HEK293 (cell line): ENCODE results near the gene SSU72.

ENCODE experiments used
- CTCF ChIP-seq: fragments of 450-650 bp; formaldehyde crosslinking; IDR thresholded peaks from 2 replicates; pipeline ENCODE4 v1.5.1; 2016; ENCODE audit warnings: missing biosample characterization, missing genetic modification characterization
- MEIS1 ChIP-seq: sonication (generic); formaldehyde crosslinking; IDR thresholded peaks from 2 replicates; pipeline ENCODE4 v1.8.1; 2022; ENCODE audit warnings: missing genetic modification reagents, mild to moderate bottlenecking, borderline replicate concordance
- OSR2 ChIP-seq: fragments of 450-650 bp; formaldehyde crosslinking; IDR thresholded peaks from 2 replicates; pipeline ENCODE4 v1.5.1; 2016; ENCODE audit warnings: missing biosample characterization, missing genetic modification characterization
- SCRT2 ChIP-seq: fragments of 450-650 bp; formaldehyde crosslinking; IDR thresholded peaks from 2 replicates; pipeline ENCODE4 v1.5.1; 2016; ENCODE audit warnings: missing biosample characterization, missing genetic modification characterization
- SETDB1 ChIP-seq: IDR thresholded peaks from one replicate; pipeline ENCODE4 v1.6.1; 2017; ENCODE audit warnings: mild to moderate bottlenecking, low read length, moderate library complexity, mixed read lengths; ENCODE audit not compliant: insufficient read length
- TRIM28 ChIP-seq: IDR thresholded peaks from 2 replicates; pipeline ENCODE4 v1.6.1; 2011; ENCODE audit warnings: low read length, control low read depth, borderline replicate concordance
- ZBTB10 ChIP-seq: fragments of 450-650 bp; formaldehyde crosslinking; IDR thresholded peaks from 2 replicates; pipeline ENCODE4 v1.5.1; 2016; ENCODE audit warnings: missing biosample characterization, missing genetic modification characterization
- ZBTB21 ChIP-seq: fragments of 450-650 bp; formaldehyde crosslinking; IDR thresholded peaks from 2 replicates; pipeline ENCODE4 v1.5.1; 2017; ENCODE audit warnings: missing biosample characterization, missing genetic modification characterization
- ZBTB44 ChIP-seq: fragments of 450-650 bp; IDR thresholded peaks from 2 replicates; pipeline ENCODE4 v1.5.1; 2018; ENCODE audit warnings: missing biosample characterization, mild to moderate bottlenecking, missing genetic modification characterization
- ZBTB7A ChIP-seq: fragments of 450-650 bp; formaldehyde crosslinking; IDR thresholded peaks from 2 replicates; pipeline ENCODE4 v1.5.1; 2016; ENCODE audit warnings: low read depth, missing biosample characterization, missing genetic modification characterization
- ZNF133 ChIP-seq: fragments of 450-650 bp; formaldehyde crosslinking; IDR thresholded peaks from 2 replicates; pipeline ENCODE4 v1.5.1; 2016; ENCODE audit warnings: missing biosample characterization, missing genetic modification characterization
- ZNF140 ChIP-seq: fragments of 450-650 bp; formaldehyde crosslinking; IDR thresholded peaks from 2 replicates; pipeline ENCODE4 v1.5.1; 2016; ENCODE audit warnings: missing biosample characterization, missing genetic modification characterization
- ZNF146 ChIP-seq: fragments of 450-650 bp; formaldehyde crosslinking; IDR thresholded peaks from 2 replicates; pipeline ENCODE4 v1.5.1; 2016; ENCODE audit warnings: missing biosample characterization, missing genetic modification characterization
- ZNF155 ChIP-seq: fragments of 450-650 bp; formaldehyde crosslinking; IDR thresholded peaks from 2 replicates; pipeline ENCODE4 v1.5.1; 2016; ENCODE audit warnings: missing biosample characterization, missing genetic modification characterization
- ZNF19 ChIP-seq: fragments of 450-650 bp; formaldehyde crosslinking; IDR thresholded peaks from 2 replicates; pipeline ENCODE4; 2016; ENCODE audit warnings: missing biosample characterization, missing genetic modification characterization, low read depth
- ZNF223 ChIP-seq: fragments of 450-650 bp; formaldehyde crosslinking; IDR thresholded peaks from 2 replicates; pipeline ENCODE4 v1.5.1; 2016; ENCODE audit warnings: missing biosample characterization, missing genetic modification characterization
- ZNF302 ChIP-seq: fragments of 450-650 bp; formaldehyde crosslinking; IDR thresholded peaks from 2 replicates; pipeline ENCODE4 v1.5.1; 2016; ENCODE audit warnings: missing biosample characterization, missing genetic modification characterization, low read depth
- ZNF362 ChIP-seq: fragments of 450-650 bp; formaldehyde crosslinking; IDR thresholded peaks from 2 replicates; pipeline ENCODE4 v1.5.1; 2016; ENCODE audit warnings: missing biosample characterization, missing genetic modification characterization
- ZNF391 ChIP-seq: fragments of 450-650 bp; formaldehyde crosslinking; IDR thresholded peaks from 2 replicates; pipeline ENCODE4 v1.5.1; 2016; ENCODE audit warnings: low read depth, missing biosample characterization, missing genetic modification characterization, borderline replicate concordance
- ZNF449 ChIP-seq: fragments of 450-650 bp; formaldehyde crosslinking; IDR thresholded peaks from 2 replicates; pipeline ENCODE4 v1.5.1; 2017; ENCODE audit warnings: missing biosample characterization, mild to moderate bottlenecking, missing genetic modification characterization, moderate library complexity
- ZNF514 ChIP-seq: fragments of 450-650 bp; formaldehyde crosslinking; IDR thresholded peaks from 2 replicates; pipeline ENCODE4 v1.5.1; 2016; ENCODE audit warnings: missing biosample characterization, missing genetic modification characterization
- ZNF544 ChIP-seq: fragments of 450-650 bp; formaldehyde crosslinking; IDR thresholded peaks from 2 replicates; pipeline ENCODE4 v1.5.0; 2017; ENCODE audit warnings: missing biosample characterization, missing genetic modification characterization
- ZNF555 ChIP-seq: fragments of 450-650 bp; formaldehyde crosslinking; conservative IDR thresholded peaks from 2 replicates; pipeline ENCODE4 v1.5.1; 2017; ENCODE audit warnings: missing biosample characterization, mild to moderate bottlenecking, missing genetic modification characterization, inconsistent platforms
- ZNF561 ChIP-seq: fragments of 450-650 bp; IDR thresholded peaks from 2 replicates; pipeline ENCODE4 v1.5.1; 2018; ENCODE audit warnings: missing biosample characterization, missing genetic modification characterization, borderline replicate concordance
- ZNF585B ChIP-seq: fragments of 450-650 bp; formaldehyde crosslinking; IDR thresholded peaks from 2 replicates; pipeline ENCODE4 v1.5.1; 2016; ENCODE audit warnings: missing biosample characterization, missing genetic modification characterization
- ZNF621 ChIP-seq: fragments of 450-650 bp; formaldehyde crosslinking; IDR thresholded peaks from 2 replicates; pipeline ENCODE4 v1.5.1; 2017; ENCODE audit warnings: missing biosample characterization, missing genetic modification characterization
- ZNF654 ChIP-seq: fragments of 450-650 bp; formaldehyde crosslinking; IDR thresholded peaks from 2 replicates; pipeline ENCODE4 v1.5.1; 2016; ENCODE audit warnings: low read depth, missing biosample characterization, missing genetic modification characterization
- ZNF660 ChIP-seq: fragments of 450-650 bp; IDR thresholded peaks from 2 replicates; pipeline ENCODE4 v1.5.1; 2018; ENCODE audit warnings: missing biosample characterization, mild to moderate bottlenecking, missing genetic modification characterization
- ZNF768 ChIP-seq: fragments of 450-650 bp; formaldehyde crosslinking; IDR thresholded peaks from 2 replicates; pipeline ENCODE4 v1.5.1; 2018; ENCODE audit warnings: missing biosample characterization, mild to moderate bottlenecking, missing genetic modification characterization
- ZNF777 ChIP-seq: fragments of 450-650 bp; formaldehyde crosslinking; IDR thresholded peaks from 2 replicates; pipeline ENCODE4 v1.5.1; 2017; ENCODE audit warnings: missing biosample characterization, missing genetic modification characterization, borderline replicate concordance
- ZNF837 ChIP-seq: fragments of 450-650 bp; formaldehyde crosslinking; IDR thresholded peaks from 2 replicates; pipeline ENCODE4 v1.5.1; 2016; ENCODE audit warnings: missing biosample characterization, missing genetic modification characterization

SSU72 gene

GRCh38 chr1:1614204-1614953 lies 39.7 kb upstream of the SSU72 start (continued):
- TF ChIP-seq ZNF362 (no peak), ZNF302 (tag by site-specific recombination) (no peak), ZNF140 (tag by site-specific recombination) (no peak), MEIS1 (CRISPR knock-in tag) (no peak), ZBTB7A (tag by site-specific recombination) (no peak), ZBTB10 (tag by site-specific recombination) (0 out of 2 replicates have a peak, but pooled peaks have one; percentile 20), ZNF837 (no peak), ZNF585B (tag by site-specific recombination) (no peak), ZNF555 (tag by site-specific recombination) (no peak), ZNF391 (tag by site-specific recombination) (no peak), ZNF514 (tag by site-specific recombination) (no peak), ZBTB44 (peak; percentile 57; the same call in 1 of the 2 replicates), ZNF146 (tag by site-specific recombination) (no peak), ZNF621 (tag by site-specific recombination) (no peak), ZNF660 (tag by site-specific recombination) (no peak; the same call in 1 of the 2 replicates), ZNF544 (no peak), CTCF (0 out of 2 replicates have a peak, but pooled peaks have one; percentile 27), OSR2 (no peak), ZNF133 (tag by site-specific recombination) (no peak), ZNF449 (tag by site-specific recombination) (no peak), ZNF155 (tag by site-specific recombination) (no peak), ZNF223 (tag by site-specific recombination) (no peak), ZNF777 (tag by site-specific recombination) (no peak), SETDB1 (no peak), SCRT2 (tag by site-specific recombination) (no peak), ZNF561 (tag by site-specific recombination) (no peak), ZBTB21 (tag by site-specific recombination) (peak; percentile 70), TRIM28 (no peak), ZNF19 (tag by site-specific recombination) (no peak), ZNF654 (tag by site-specific recombination) (no peak), ZNF768 (no peak)
